Measurements from ENCODE around the gene WDR46.

Gene WDR46

DNA sequence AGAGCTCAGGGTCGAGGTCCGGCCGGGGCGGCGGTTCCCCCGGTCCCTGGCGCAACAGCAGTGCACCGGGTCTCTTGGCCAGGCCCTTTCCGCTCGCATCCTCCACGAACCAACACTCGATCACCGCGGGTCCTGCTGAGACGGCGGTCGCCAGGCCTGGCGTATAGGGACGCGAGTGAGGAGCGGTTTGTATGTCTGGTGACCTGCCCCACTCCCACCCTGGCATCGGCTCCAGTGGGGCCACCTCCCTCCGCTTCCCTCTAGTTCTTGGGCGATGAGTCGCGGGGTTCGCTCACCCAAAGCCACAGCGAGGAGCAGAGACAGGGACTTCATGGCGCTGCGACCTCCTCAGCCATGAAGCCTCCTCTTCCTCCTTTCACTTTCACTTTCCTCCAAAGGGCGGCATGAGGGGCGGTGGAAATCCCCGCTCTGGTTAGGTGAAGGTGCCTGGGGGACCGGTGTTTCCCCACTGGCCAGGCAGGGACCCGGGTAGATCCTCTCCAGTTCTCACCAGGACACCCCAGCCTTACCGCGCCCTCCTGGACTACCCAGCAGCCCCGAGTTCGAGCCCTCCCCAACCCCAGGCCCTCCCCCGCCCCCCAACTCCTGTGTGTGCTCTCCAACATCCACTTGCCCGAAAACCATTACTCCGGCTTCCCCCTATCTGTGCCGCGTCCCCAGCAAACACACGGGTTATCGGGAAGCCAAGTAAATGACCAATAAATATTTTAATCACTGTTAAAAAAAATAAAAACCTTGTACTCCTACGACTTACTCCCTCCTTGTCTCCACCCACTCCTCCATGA, 24.9 kb upstream of the WDR46 start, which contains the start of gene TAPBP:
TSS of gene TAPBP (minus strand) at position 370 of the 806 bp plus-strand sequence. CDS start at position 333, 37 bp downstream.
- DNase-seq (ENCODE audit: low read depth), result peak; percentile 45

- DNase-seq (ENCODE audit: low read depth), result no peak
Measured at GRCh38 chr6:33313105-33313708, 24.2 kb upstream of the WDR46 start.

DNA sequence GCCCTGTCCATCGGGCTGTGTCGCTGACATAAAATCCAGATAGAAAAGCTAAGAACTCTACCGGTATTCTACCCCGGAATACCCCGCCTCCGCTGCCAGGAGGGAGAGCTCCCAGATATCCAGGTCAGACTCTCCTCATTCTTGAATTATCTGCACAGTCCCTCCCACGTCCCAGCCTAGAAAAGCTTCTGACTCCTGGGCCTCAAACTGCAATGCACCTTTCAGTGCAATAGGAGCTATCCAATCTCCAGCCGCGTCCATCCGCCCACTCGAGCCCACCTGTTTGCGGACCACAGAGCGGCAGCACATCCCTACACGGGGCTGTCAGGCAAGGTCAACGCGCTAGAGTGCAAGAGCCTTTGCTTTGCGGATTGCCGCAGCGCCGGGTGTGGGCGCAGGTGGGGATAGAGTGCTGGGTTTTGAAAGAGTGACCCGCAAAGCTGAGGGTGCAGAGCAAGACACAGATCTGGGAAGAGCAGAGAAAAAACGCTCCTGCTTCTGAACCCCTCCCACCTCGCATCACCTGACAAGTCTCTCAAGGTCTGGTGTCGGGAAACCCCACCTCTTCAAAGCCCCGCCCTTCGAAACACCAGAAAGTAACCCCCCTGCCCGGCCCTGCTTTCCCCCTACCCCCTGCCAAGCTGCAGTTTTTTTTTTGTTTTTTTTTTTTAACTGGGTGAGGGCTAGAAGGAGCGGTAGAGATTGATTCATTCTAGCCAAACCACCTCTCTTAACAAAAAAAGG, 23.5 kb upstream of the WDR46 start:
- DNase-seq (ENCODE audit: low read depth), result peak; percentile 53

GRCh38 chr6:33306356-33306755, 17.3 kb upstream of the WDR46 start:
- no peak for DNase-seq (ENCODE audit: low read depth)

GRCh38 chr6:33305052-33305451, 16.0 kb upstream of the WDR46 start:
- DNase-seq (ENCODE audit: low read depth), result no peak

- DNase-seq (ENCODE audit: low read depth), result no peak
Measured at GRCh38 chr6:33304216-33304615, 15.2 kb upstream of the WDR46 start.

DNA sequence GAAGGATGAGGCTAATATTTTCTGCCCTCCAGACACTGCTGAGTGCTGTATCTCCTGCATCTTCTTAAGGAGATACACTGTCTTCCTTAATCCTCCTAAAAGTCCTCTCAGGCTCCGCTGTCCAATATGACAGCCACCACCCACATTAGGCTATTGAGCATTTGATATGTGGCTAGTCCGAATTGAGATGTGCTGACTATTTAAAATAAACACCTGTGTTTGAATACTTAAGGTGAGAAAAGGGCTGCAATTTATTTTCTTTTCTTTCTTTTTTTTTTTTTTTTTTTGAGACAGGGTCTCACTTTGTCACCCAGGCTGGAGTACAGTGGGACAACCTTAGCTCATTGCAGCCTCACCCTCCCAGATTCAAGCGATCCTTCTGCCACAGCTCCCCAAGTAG, 12.8 kb upstream of the WDR46 start:
- no peak for DNase-seq (ENCODE audit: low read depth)

- DNase-seq (ENCODE audit: low read depth), result peak; percentile 91
Measured at GRCh38 chr6:33299237-33299944, 10.4 kb upstream of the WDR46 start.

DNA sequence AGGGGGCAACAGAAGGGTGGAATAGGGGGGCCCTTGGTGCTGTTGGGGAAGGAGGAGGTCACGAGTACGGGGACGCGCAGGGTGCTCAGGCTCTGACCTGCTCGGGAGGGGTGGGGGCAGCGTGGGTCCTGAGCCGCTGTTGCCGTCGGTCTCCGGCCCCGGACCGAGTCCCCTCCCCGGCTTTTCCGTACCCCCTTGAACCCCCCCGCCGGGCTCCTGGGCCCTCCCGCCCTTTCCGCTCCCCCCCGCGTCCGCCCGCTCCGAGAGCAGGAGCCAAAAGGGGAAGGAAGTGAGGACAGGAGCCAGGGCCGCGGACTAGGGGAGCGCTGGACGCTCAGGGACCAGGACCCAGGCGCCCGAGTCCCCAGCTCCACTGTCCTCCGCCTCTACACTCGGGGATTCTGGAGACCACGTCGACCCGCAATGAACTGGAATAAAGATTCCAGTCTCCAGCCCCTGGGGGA, 9.8 kb upstream of the WDR46 start, which contains the start of gene RGL2:
TSS of gene RGL2 (minus strand) at position 170 of the 464 bp plus-strand sequence. CDS start 332 bp downstream, outside the sequence.
- DNase-seq (ENCODE audit: low read depth), result peak; percentile 78

GRCh38 chr6:33297956-33298772, 9.1 kb upstream of the WDR46 start:
- DNase-seq (ENCODE audit: low read depth), result peak; percentile 89

DNA sequence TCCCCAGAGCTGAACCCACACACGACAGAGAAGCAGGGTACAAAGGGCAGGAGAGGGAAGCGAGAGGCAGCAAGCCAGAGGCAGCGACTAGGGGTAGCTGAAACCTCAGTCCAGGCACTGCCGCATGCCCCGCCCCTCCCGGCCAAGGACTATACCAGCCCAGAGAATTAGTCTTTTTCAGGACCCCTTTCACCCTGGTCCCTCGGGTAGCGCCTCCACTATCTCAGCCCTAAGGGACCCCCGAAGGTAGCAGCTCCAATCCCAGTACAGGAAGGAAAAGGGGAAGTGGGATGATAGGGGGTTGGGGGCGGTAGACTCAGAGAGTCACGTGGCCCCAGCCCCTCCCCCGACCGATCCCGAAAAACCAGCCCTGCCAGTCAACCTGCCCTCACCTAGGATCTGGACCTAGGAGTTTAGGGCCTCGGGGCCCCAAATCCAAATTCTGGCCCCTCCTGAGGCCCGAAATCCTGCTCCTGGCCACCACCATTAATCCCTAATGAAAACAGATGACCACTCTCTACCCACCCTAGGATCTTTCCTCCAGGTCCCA, 8.4 kb upstream of the WDR46 start:
- DNase-seq (ENCODE audit: low read depth), result no peak

DNA sequence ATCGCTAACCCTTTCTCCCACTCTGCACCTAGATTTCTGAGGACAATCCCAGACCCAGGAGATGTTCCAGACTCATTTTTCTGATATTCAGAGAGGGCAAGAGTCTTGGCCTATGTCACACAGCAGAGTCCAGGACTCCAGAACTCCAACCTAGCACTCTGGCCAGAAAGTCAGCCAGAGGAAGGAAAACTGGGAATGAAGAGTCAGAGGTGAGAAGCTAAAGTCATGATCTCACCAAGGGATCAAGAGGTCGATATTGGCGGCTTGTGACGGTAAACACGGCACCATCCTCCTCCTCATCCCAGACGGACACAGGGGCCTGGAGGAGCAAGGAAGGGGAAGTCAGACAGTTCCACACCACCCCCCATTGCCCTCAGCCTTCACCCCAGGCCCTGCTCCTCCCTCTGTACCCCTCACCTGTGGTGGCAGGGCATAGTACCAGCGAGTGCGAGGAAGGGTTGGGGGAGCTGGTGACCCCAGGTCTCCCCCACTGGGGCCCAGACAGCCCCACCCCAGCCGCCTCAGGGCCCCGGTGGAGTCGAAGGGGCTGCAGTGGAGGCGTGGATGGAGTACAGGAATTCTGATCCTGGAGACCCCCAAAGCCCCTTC, 7.9 kb upstream of the WDR46 start:
- DNase-seq (ENCODE audit: low read depth), result no peak

DNA sequence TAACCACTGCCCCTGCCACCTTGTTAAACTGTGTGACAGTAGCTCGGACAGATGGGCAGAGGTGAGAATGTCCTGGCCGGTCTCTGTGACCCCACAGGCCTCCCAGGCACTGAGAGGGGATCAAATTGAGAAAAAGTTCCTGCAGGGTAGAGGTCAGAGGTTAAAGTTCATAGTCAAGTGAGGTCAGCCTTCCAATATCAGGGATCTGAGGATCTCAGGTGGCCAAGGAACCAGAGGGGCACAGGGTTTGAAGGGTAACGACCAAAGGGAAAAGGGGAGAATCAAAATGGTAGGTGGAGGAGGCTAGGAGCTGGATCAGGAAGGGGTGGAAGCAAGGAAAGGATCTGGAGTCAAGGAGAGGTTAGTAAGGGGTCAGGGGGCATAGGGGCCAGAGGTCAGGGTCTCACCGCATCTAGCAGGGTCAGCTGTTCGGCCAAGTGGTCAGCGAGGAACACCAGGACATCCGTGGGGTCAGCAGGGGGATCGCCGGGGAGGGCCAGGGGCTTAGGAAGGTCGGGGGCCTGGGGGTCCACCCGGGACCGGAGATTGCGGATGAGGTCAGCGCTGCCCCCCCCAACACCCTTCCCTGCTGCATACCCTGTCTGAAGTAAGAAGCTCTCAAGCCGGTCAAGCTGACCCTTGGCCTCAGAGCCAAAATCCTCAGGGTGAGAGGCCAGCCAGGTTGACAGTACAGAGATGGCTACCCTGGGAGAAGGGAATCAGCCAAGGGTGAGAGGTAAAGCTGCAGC, 6.8 kb upstream of the WDR46 start:
- DNase-seq (ENCODE audit: low read depth), result no peak

GRCh38 chr6:33294086-33294823, 5.2 kb upstream of the WDR46 start:
- no peak for DNase-seq (ENCODE audit: low read depth)

DNA sequence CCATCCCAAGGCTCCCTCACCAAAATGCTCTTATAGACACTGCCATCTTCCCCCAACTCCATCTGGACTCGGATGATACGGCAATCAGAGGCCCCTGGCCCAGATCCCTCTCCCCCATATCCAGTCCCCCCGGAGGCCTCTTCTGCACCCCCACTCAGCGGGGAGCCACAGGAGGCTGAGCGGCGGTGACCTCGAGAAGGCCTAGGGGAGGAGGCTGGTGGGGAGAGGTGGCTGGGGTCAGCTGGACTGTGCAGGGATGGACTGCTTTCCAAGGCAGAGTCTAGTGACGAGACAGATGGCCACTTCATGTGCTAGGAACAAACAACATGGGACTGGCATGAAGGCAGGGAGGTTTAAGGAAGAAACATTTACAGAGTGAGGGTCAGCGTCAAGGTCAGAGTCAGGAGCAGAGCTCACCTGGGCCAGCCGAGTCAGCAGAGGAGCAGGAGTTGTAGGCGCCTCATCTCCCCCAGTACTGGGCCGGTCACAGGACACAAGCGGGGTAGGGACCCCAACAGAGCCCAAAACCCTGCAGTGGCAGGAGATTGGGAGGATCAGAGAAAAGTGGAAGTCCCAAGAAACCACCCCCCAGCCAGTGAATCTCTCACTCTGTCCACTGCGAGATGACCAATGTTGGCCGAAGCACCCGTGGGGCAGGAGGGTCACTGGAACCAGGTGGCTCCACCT, 4.1 kb upstream of the WDR46 start:
- no peak for DNase-seq (ENCODE audit: low read depth)

DNA sequence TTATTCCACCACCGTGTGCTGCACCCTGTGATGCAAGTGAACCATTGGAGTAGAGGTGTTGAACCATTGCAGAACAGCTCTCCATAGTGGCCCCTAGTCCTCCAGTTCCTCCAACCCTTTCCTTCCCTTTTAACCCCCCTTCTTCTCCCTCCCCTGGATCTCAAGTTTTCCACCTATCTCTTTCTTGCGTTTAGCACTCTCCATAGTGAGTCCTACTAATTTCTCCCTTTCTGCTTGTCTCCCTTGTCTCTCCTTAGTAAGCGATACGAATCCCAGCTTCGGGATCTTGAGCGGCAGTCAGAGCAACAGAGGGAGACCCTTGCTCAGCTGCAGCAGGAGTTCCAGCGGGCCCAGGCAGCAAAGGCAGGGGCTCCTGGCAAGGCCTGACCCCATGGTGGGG, 1.4 kb upstream of the WDR46 start:
- DNase-seq (ENCODE audit: low read depth), result no peak

- no peak for DNase-seq (ENCODE audit: low read depth)
Measured at GRCh38 chr6:33289784-33290315, 811 bp upstream of the WDR46 start.
